GM18502 (cell line): ENCODE measurements around the gene ARG1.
"Not testable (repeated sequence)": the region's sequence is repeated elsewhere in the genome, so short reads cannot be mapped to it uniquely, and the experiment has no call there.

Experiments
- ATAC-seq: cut with Tn5 transposase; IDR thresholded peaks from one replicate; pipeline ENCODE4 v1.9.1; 2021; ENCODE audit warnings: mild to moderate bottlenecking; ENCODE audit not compliant: unreplicated experiment, poor library complexity

Gene ARG1

GRCh38 chr6:131572686-131573415, at the start of gene ARG1:
ARG1 (plus strand) TSS chr6:131573226; CDS start chr6:131573283, 57 bp downstream.
- ATAC-seq: no peak

- no peak for ATAC-seq
These were observed 48.9 kb upstream of the ARG1 start for GRCh38 chr6:131523988-131524673.

GRCh38 chr6:131524695-131525336, 48.2 kb upstream of the ARG1 start:
- ATAC-seq: no peak

- ATAC-seq: not testable (repeated sequence)
These were observed 42.1 kb upstream of the ARG1 start for GRCh38 chr6:131530936-131531335.

GRCh38 chr6:131531681-131532080, 41.3 kb upstream of the ARG1 start:
- not testable (repeated sequence) for ATAC-seq

GRCh38 chr6:131532580-131533039, 40.4 kb upstream of the ARG1 start:
- ATAC-seq: peak; percentile 94

GRCh38 chr6:131538615-131539014, 34.4 kb upstream of the ARG1 start:
- not testable (repeated sequence) for ATAC-seq

- ATAC-seq: no peak
These were observed 27.7 kb upstream of the ARG1 start for GRCh38 chr6:131545317-131545716.

GRCh38 chr6:131547488-131547887, 25.5 kb upstream of the ARG1 start:
- ATAC-seq: no peak

GRCh38 chr6:131548441-131548840, 24.6 kb upstream of the ARG1 start:
- ATAC-seq: no peak

GRCh38 chr6:131549811-131550210, 23.2 kb upstream of the ARG1 start:
- no peak for ATAC-seq

GRCh38 chr6:131551902-131552301, 21.1 kb upstream of the ARG1 start:
- ATAC-seq: no peak

GRCh38 chr6:131552572-131552971, 20.5 kb upstream of the ARG1 start:
- no peak for ATAC-seq

GRCh38 chr6:131555992-131556391, 17.0 kb upstream of the ARG1 start:
- no peak for ATAC-seq

GRCh38 chr6:131558922-131559321, 14.1 kb upstream of the ARG1 start:
- no peak for ATAC-seq

GRCh38 chr6:131561925-131562707, 10.9 kb upstream of the ARG1 start:
- no peak for ATAC-seq

GRCh38 chr6:131565056-131565455, 8.0 kb upstream of the ARG1 start:
- no peak for ATAC-seq

- no peak for ATAC-seq
These were observed 4.3 kb upstream of the ARG1 start for GRCh38 chr6:131568726-131569125.

- ATAC-seq: no peak
These were observed 1.1 kb downstream of the ARG1 start for GRCh38 chr6:131574133-131574532.

GRCh38 chr6:131574686-131575085, 1.7 kb downstream of the ARG1 start:
- no peak for ATAC-seq
